Measurements from ENCODE around the gene ZNF831.

ZNF831 gene

GRCh38 chr20:59269411-59270025, 105.9 kb downstream of the ZNF831 start:
- TF ChIP-seq EZH2 (optimal IDR thresholded peaks at IDR 0.05; ENCODE audit: low read depth, low read length) (no peak), EZH2phosphoT487 (IDR thresholded peaks at IDR 0.05; ENCODE audit: low read length) (no peak), CTCF (IDR thresholded peaks at IDR 0.05; ENCODE audit: low read length) (no peak)
- no peaks in the 10 kb centered on the region for H3K9me3 ChIP-seq (replicated peaks; ENCODE audit: insufficient read depth, low read length)
- H3K9ac ChIP-seq (ENCODE audit: low read length), result no peak overlapping the region
- no peaks in the 10 kb centered on the region for H3K9me2 ChIP-seq (replicated peaks; ENCODE audit: insufficient read depth, low read length)
- no peaks in the 10 kb centered on the region for H3K36me3 ChIP-seq (replicated peaks; ENCODE audit: insufficient read depth, low read length)
- H3K4me2 ChIP-seq (ENCODE audit: low read depth, low read length), result no peak overlapping the region
- H3K27ac ChIP-seq (ENCODE audit: low read length), result no peak overlapping the region
- H4K20me1 ChIP-seq (ENCODE audit: insufficient read depth, low read length), result no peaks in the 10 kb centered on the region
- H3K4me1 ChIP-seq (ENCODE audit: low read length), result no peaks in the 10 kb centered on the region
- peaks cover 94% of the 10 kb centered on the region for H3K27me3 ChIP-seq (replicated peaks; ENCODE audit: insufficient read depth, low read length)
- DNase-seq, result no peak
- H3K79me2 ChIP-seq (ENCODE audit: low read length), result no peaks in the 10 kb centered on the region
- H2AFZ ChIP-seq (ENCODE audit: low read length), result no peak overlapping the region
- no peak overlapping the region for H3K4me3 ChIP-seq (ENCODE audit: low read length)
- no peaks in the 10 kb centered on the region for H3F3A ChIP-seq (ENCODE audit: insufficient read depth, low read length)

GRCh38 chr20:59270380-59270779, 106.8 kb downstream of the ZNF831 start:
- Histone ChIP-seq H3K4me2 (ENCODE audit: low read depth, low read length) (no peak overlapping the region), H3K9ac (ENCODE audit: low read length) (no peak overlapping the region), H4K20me1 (ENCODE audit: insufficient read depth, low read length) (no peaks in the 10 kb centered on the region), H3K27me3 (replicated peaks; ENCODE audit: insufficient read depth, low read length) (peaks cover 97% of the 10 kb centered on the region), H2AFZ (ENCODE audit: low read length) (no peak overlapping the region), H3F3A (ENCODE audit: insufficient read depth, low read length) (no peaks in the 10 kb centered on the region), H3K79me2 (ENCODE audit: low read length) (no peaks in the 10 kb centered on the region), H3K27ac (ENCODE audit: low read length) (no peak overlapping the region), H3K9me2 (replicated peaks; ENCODE audit: insufficient read depth, low read length) (no peaks in the 10 kb centered on the region), H3K9me3 (replicated peaks; ENCODE audit: insufficient read depth, low read length) (no peaks in the 10 kb centered on the region), H3K36me3 (replicated peaks; ENCODE audit: insufficient read depth, low read length) (no peaks in the 10 kb centered on the region), H3K4me1 (ENCODE audit: low read length) (no peaks in the 10 kb centered on the region), H3K4me3 (ENCODE audit: low read length) (no peak overlapping the region)
- no peak for DNase-seq
- no peak for TF ChIP-seq EZH2 (optimal IDR thresholded peaks at IDR 0.05; ENCODE audit: low read depth, low read length)
- no peak for TF ChIP-seq EZH2phosphoT487 (IDR thresholded peaks at IDR 0.05; ENCODE audit: low read length)
- TF ChIP-seq CTCF (IDR thresholded peaks at IDR 0.05; ENCODE audit: low read length), result no peak

- Histone ChIP-seq H3K9ac (ENCODE audit: low read length) (no peak overlapping the region), H3K79me2 (ENCODE audit: low read length) (no peaks in the 10 kb centered on the region), H3F3A (ENCODE audit: insufficient read depth, low read length) (no peaks in the 10 kb centered on the region), H3K4me2 (ENCODE audit: low read depth, low read length) (no peak overlapping the region), H3K27me3 (replicated peaks; ENCODE audit: insufficient read depth, low read length) (peaks cover 97% of the 10 kb centered on the region), H3K4me1 (ENCODE audit: low read length) (no peaks in the 10 kb centered on the region), H4K20me1 (ENCODE audit: insufficient read depth, low read length) (no peaks in the 10 kb centered on the region), H3K4me3 (ENCODE audit: low read length) (no peak overlapping the region), H2AFZ (ENCODE audit: low read length) (no peak overlapping the region), H3K9me2 (replicated peaks; ENCODE audit: insufficient read depth, low read length) (no peaks in the 10 kb centered on the region), H3K36me3 (replicated peaks; ENCODE audit: insufficient read depth, low read length) (no peaks in the 10 kb centered on the region), H3K9me3 (replicated peaks; ENCODE audit: insufficient read depth, low read length) (no peaks in the 10 kb centered on the region), H3K27ac (ENCODE audit: low read length) (no peak overlapping the region)
- no peak for DNase-seq
- TF ChIP-seq EZH2phosphoT487 (IDR thresholded peaks at IDR 0.05; ENCODE audit: low read length) (no peak), CTCF (IDR thresholded peaks at IDR 0.05; ENCODE audit: low read length) (no peak), EZH2 (optimal IDR thresholded peaks at IDR 0.05; ENCODE audit: low read depth, low read length) (peak; percentile 53)
These were observed 110.2 kb downstream of the ZNF831 start for GRCh38 chr20:59273739-59274357.
